H9 (cell line): ENCODE data around the gene BICDL2. TPM values are rescaled to one million over a fixed set of nuclear protein-coding genes. Genes with fewer than 3 reads are reported as not detected.

Source experiments
- DNase-seq: peaks from one replicate; pipeline ENCODE4 v3.0.0-alpha.2; 2017
- H2AFZ ChIP-seq: one replicate; pipeline ENCODE4 v1.6.1; 2013; ENCODE audit warnings: mild to moderate bottlenecking, low read length, control low read depth, moderate library complexity
- H2AK5ac ChIP-seq: 2 replicates; pipeline ENCODE4 v1.6.1; 2013; ENCODE audit warnings: low read length, control low read depth, mixed read lengths; ENCODE audit not compliant: insufficient read length
- H2BK120ac ChIP-seq: one replicate; pipeline ENCODE4 v1.6.1; 2013; ENCODE audit warnings: low read depth, mild to moderate bottlenecking, low read length, control low read depth, inconsistent platforms; ENCODE audit not compliant: poor library complexity, severe bottlenecking
- H2BK12ac ChIP-seq: 2 replicates; pipeline ENCODE4 v1.6.1; 2013; ENCODE audit warnings: low read length, control low read depth, mixed read lengths, low read depth; ENCODE audit not compliant: insufficient read length
- H2BK15ac ChIP-seq: 2 replicates; pipeline ENCODE4 v1.6.1; 2013; ENCODE audit warnings: low read depth, low read length, control low read depth
- H2BK20ac ChIP-seq: one replicate; pipeline ENCODE4 v1.6.1; 2013; ENCODE audit warnings: low read depth, mild to moderate bottlenecking, low read length, control low read depth, inconsistent platforms; ENCODE audit not compliant: poor library complexity, severe bottlenecking
- H2BK5ac ChIP-seq: 2 replicates; pipeline ENCODE4 v1.6.1; 2013; ENCODE audit warnings: low read length, control low read depth, mixed read lengths; ENCODE audit not compliant: insufficient read length
- H3K14ac ChIP-seq: 2 replicates; pipeline ENCODE4 v1.6.1; 2013; ENCODE audit warnings: low read length, control low read depth; ENCODE audit not compliant: insufficient read depth
- H3K18ac ChIP-seq: 2 replicates; pipeline ENCODE4 v1.6.1; 2013; ENCODE audit warnings: low read depth, mild to moderate bottlenecking, mixed read lengths, low read length, control low read depth; ENCODE audit not compliant: insufficient read length
- H3K23ac ChIP-seq: 2 replicates; pipeline ENCODE4 v1.6.1; 2013; ENCODE audit warnings: low read length, control low read depth, mixed read lengths, low read depth; ENCODE audit not compliant: insufficient read length
- H3K23me2 ChIP-seq: 2 replicates; pipeline ENCODE4 v1.6.1; 2013; ENCODE audit warnings: low read depth, mild to moderate bottlenecking, mixed read lengths, low read length, control low read depth; ENCODE audit not compliant: insufficient read length, poor library complexity, severe bottlenecking
- H3K27ac ChIP-seq: 2 replicates; pipeline ENCODE4 v1.5.1; 2013; ENCODE audit warnings: low read length, control low read depth, mixed read lengths, low read depth; ENCODE audit not compliant: insufficient read length
- H3K27me3 ChIP-seq: 2 replicates; pipeline ENCODE4 v1.6.1; 2013; ENCODE audit warnings: low read length, control low read depth, inconsistent platforms; ENCODE audit not compliant: insufficient read depth
- H3K4ac ChIP-seq: 2 replicates; pipeline ENCODE4 v1.6.1; 2013; ENCODE audit warnings: low read depth, mild to moderate bottlenecking, control low read depth, inconsistent platforms, low read length, moderate library complexity
- H3K4me1 ChIP-seq: 2 replicates; pipeline ENCODE4 v1.6.1; 2013; ENCODE audit warnings: low read length, control low read depth, inconsistent platforms; ENCODE audit not compliant: insufficient read depth
- H3K4me2 ChIP-seq: 2 replicates; pipeline ENCODE4 v1.6.1; 2013; ENCODE audit warnings: low read length, control low read depth, mixed read lengths; ENCODE audit not compliant: insufficient read length, insufficient read depth
- H3K56ac ChIP-seq: 2 replicates; pipeline ENCODE4 v1.6.1; 2013; ENCODE audit warnings: low read depth, mild to moderate bottlenecking, mixed read lengths, low read length, control low read depth; ENCODE audit not compliant: insufficient read length
- H3K79me1 ChIP-seq: 2 replicates; pipeline ENCODE4 v1.6.1; 2013; ENCODE audit warnings: low read depth, mild to moderate bottlenecking, moderate library complexity, low read length, control low read depth, inconsistent platforms; ENCODE audit not compliant: insufficient read depth, poor library complexity, severe bottlenecking
- H3K79me2 ChIP-seq: 2 replicates; pipeline ENCODE4 v1.6.1; 2013; ENCODE audit warnings: low read length, control low read depth, inconsistent platforms; ENCODE audit not compliant: insufficient read depth
- H3K9ac ChIP-seq: 2 replicates; pipeline ENCODE4 v1.6.1; 2013; ENCODE audit warnings: low read length, control low read depth, mixed read lengths; ENCODE audit not compliant: insufficient read length; ENCODE audit errors: extremely low read depth
- H3K9me3 ChIP-seq: one replicate; pipeline ENCODE4 v1.6.1; 2013; ENCODE audit warnings: low read depth, low read length, inconsistent platforms; ENCODE audit not compliant: control insufficient read depth
- H3T11ph ChIP-seq: one replicate; pipeline ENCODE4 v1.6.1; 2013; ENCODE audit warnings: mild to moderate bottlenecking, low read length, control low read depth, inconsistent platforms
- H4K20me1 ChIP-seq: one replicate; pipeline ENCODE4 v1.6.1; 2013; ENCODE audit not compliant: control insufficient read depth, insufficient read length, insufficient read depth
- H4K5ac ChIP-seq: 2 replicates; pipeline ENCODE4 v1.6.1; 2013; ENCODE audit warnings: low read depth, mild to moderate bottlenecking, mixed read lengths, low read length, control low read depth; ENCODE audit not compliant: insufficient read length
- H4K8ac ChIP-seq: replicated peaks from 2 replicates; pipeline ENCODE4 v1.6.1; 2013; ENCODE audit warnings: low read length, control low read depth, mixed read lengths, low read depth; ENCODE audit not compliant: insufficient read length
- H4K91ac ChIP-seq: 2 replicates; pipeline ENCODE4 v1.6.1; 2013; ENCODE audit warnings: low read depth, mild to moderate bottlenecking, moderate library complexity, mixed read lengths, low read length, control low read depth; ENCODE audit not compliant: insufficient read length
- H3K27ac Mint-ChIP-seq, 3 experiments: 2 replicates in 2 of 3; 3 replicates in 1 of 3; pipeline ENCODE4 v1.8.0; 2020 to 2021; ENCODE audit warnings: mixed read lengths in 3 of 3, mild to moderate bottlenecking in 1 of 3, moderate library complexity in 1 of 3
- H3K27me3 Mint-ChIP-seq: 2 replicates; pipeline ENCODE4 v1.8.0; 2021; ENCODE audit warnings: low read depth, mild to moderate bottlenecking, moderate library complexity, mixed read lengths
- H3K36me3 Mint-ChIP-seq, 3 experiments: 2 replicates in 2 of 3; 3 replicates in 1 of 3; pipeline ENCODE4 v1.8.0; 2020 to 2021; ENCODE audit warnings: low read depth in 3 of 3, mixed read lengths in 3 of 3; ENCODE audit not compliant: insufficient read depth in 1 of 3
- H3K4me1 Mint-ChIP-seq, 2 experiments: 2 replicates each; pipeline ENCODE4 v1.8.0; 2020; ENCODE audit warnings: mixed read lengths in 2 of 2
- H3K4me3 Mint-ChIP-seq, 2 experiments: 2 replicates in 1 of 2; 3 replicates in 1 of 2; pipeline ENCODE4 v1.8.0; 2020 to 2021; ENCODE audit warnings: mild to moderate bottlenecking in 2 of 2, mixed read lengths in 2 of 2, moderate library complexity in 1 of 2
- H3K9me3 Mint-ChIP-seq, 2 experiments: 2 replicates in 1 of 2; 3 replicates in 1 of 2; pipeline ENCODE4 v1.8.0; 2020; ENCODE audit warnings: mild to moderate bottlenecking in 2 of 2, mixed read lengths in 2 of 2, moderate library complexity in 1 of 2
- CTCF ChIP-seq: fragments of 200-600 bp; sonication (generic); conservative IDR thresholded peaks from 3 replicates; pipeline ENCODE4 v1.8.0; 2021; ENCODE audit warnings: antibody characterized with exemption, mild to moderate bottlenecking
- WGBS: extraction: QIAGEN DNeasy Blood & Tissue Kit; methylation state at CpG from one replicate; pipeline ENCODE4 v1.1.7; 2013; ENCODE audit warnings: missing lambda C conversion rate, low lambda C conversion rate, mixed read lengths; ENCODE audit not compliant: insufficient read length; ENCODE audit errors: extremely low coverage; 5-methylcytosine and 5-hydroxymethylcytosine counted together
- total RNA-seq: library from RNA; stranded (reverse); gene quantifications from 2 replicates; pipeline ENCODE4 v1.2.1, GENCODE V29; 2021

BICDL2 gene
- total RNA-seq, 1 experiment from 2014 or later: 13.5 TPM

GRCh38 chr16:3050487-3050886 lies 13.7 kb upstream of the BICDL2 start:
- WGBS: no CpG with 5 or more reads among the region's 5 CpGs
- H2BK120ac ChIP-seq: no peak overlapping the region
- H2AFZ ChIP-seq: no peak overlapping the region
- H3K56ac ChIP-seq: no peak overlapping the region
- H3K4ac ChIP-seq: no peak overlapping the region
- H3K9me3 Mint-ChIP-seq: no peaks in the 10 kb centered on the region; a peak in 2 of 5 replicates
- no peak for DNase-seq
- no peak overlapping the region for H2BK20ac ChIP-seq
- H3K4me1 Mint-ChIP-seq: peaks cover 9 to 17% of the 10 kb centered on the region in 2 experiments
- peaks cover 2% of the 10 kb centered on the region; the same call in 1 of the 2 replicates for H3K27me3 ChIP-seq
- peaks cover 16% of the 10 kb centered on the region for H3K23me2 ChIP-seq
- no peak overlapping the region for H2BK5ac ChIP-seq
- H3K9me3 ChIP-seq: no peaks in the 10 kb centered on the region
- H4K91ac ChIP-seq: no peak overlapping the region
- no peak overlapping the region for H3K4me3 Mint-ChIP-seq
- H3K18ac ChIP-seq: no peak overlapping the region
- H4K20me1 ChIP-seq: no peaks in the 10 kb centered on the region
- no peak overlapping the region for H3K27ac ChIP-seq
- H3K4me1 ChIP-seq: no peaks in the 10 kb centered on the region
- H4K8ac ChIP-seq: no peak overlapping the region
- H2BK12ac ChIP-seq: no peak overlapping the region
- H2AK5ac ChIP-seq: no peak overlapping the region
- H3K9ac ChIP-seq: no peak overlapping the region
- H3K27me3 Mint-ChIP-seq: peaks cover 60% of the 10 kb centered on the region
- no peak overlapping the region for H4K5ac ChIP-seq
- no peaks in the 10 kb centered on the region for H3K79me1 ChIP-seq
- no peak overlapping the region for H3K14ac ChIP-seq
- peaks cover 23 to 45% (median 25%) of the 10 kb centered on the region in 3 experiments for H3K36me3 Mint-ChIP-seq
- H3K27ac Mint-ChIP-seq: no peak overlapping the region
- no peak for TF ChIP-seq CTCF
- no peak overlapping the region for H3T11ph ChIP-seq
- no peak overlapping the region for H2BK15ac ChIP-seq
- no peak overlapping the region for H3K4me2 ChIP-seq
- H3K79me2 ChIP-seq: no peaks in the 10 kb centered on the region
- H3K23ac ChIP-seq: no peak overlapping the region
